HG03354 (cell line): ENCODE data around the gene DCDC1.

Experiments used
- ATAC-seq: cut with Tn5 transposase; IDR thresholded peaks from one replicate; pipeline ENCODE4 v1.9.1; 2021; ENCODE audit warnings: mild to moderate bottlenecking; ENCODE audit not compliant: unreplicated experiment, poor library complexity, severe bottlenecking

Gene DCDC1

DNA sequence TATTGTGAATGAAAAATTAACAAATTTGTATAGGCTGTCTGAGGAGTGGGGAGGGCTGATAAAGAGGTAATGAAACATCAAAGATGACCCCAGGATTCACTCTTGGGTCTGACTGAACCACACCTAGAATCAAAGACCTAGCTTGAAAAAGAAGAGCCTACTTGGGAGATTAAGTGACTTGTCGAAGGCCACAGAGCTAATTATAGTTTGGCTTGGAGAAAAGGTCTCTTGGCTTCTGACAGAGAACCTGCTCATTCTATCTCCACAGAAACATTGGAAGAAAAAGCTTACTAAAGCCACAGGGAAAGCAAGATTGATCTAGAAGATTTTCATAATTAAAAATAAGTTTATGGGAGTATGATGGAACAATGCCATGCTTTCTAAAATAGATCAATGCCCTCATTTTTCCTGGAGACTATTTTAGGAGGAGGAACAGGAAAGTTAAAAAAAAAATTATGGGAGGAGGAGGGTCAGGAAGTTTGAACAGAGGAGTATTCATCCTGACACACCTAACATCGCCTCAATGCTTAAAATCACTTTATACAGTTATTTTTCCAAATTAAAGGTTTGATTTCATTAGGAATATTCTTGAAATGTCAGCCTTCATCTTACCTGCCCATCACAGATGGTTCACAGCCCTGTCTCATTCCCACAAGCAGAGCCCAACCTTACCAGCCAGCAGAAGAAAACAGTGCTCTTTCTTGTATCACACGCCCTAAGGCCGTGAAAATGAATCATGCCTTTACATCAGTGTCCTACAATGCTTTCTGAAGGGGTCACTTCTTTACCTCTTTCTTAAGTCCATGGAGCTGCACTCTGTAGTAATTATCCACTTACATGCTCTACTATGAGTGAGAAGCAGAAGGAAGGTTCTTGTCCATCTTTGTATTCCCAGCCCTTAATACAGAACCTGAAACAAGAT is 552.3 kb downstream of the DCDC1 start:
- ATAC-seq = no peak

DNA sequence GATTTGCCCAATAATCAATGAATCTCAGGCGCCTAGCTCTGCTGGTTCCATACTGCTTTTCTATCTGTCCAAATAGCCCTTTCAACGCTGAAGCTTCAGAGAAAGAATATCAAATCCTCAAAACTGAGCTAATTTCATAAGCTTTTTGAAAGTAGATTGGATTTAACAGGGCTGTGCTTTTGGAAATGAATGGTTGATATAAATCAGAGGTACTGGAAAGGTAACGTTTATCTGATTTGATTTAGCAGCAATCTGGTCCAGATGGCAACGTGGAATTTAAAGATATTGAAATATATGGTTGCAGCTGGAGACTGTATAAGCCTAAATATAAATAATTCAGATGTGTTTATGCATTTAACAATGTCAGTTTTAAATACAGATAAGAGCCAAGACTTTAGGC is 553.9 kb downstream of the DCDC1 start:
- ATAC-seq = no peak

- no peak for ATAC-seq
Observed at GRCh38 chr11:30814737-30815136, 554.8 kb downstream of the DCDC1 start.
